SH-SY5Y (cell line): ENCODE measurements around the gene PIP5K1B.

Experiments used
- GATA2 ChIP-seq: IDR thresholded peaks from 2 replicates; pipeline ENCODE4 v1.6.1; 2011; ENCODE audit warnings: mild to moderate bottlenecking, low read depth, low read length
- GATA3 ChIP-seq: IDR thresholded peaks from 2 replicates; pipeline ENCODE4 v1.6.1; 2011; ENCODE audit warnings: low read depth, mild to moderate bottlenecking, low read length, moderate library complexity

GRCh38 chr9:68932458-68932857 is 227.4 kb downstream of the PIP5K1B start:
- TF ChIP-seq GATA2 (no peak), GATA3 (no peak)
